Hepatocyte (in vitro differentiated cells): ENCODE results near the gene ZC3H12D. TPM values are rescaled to one million over a fixed set of nuclear protein-coding genes. Genes with fewer than 3 reads are reported as not detected.

Experiments
- DNase-seq: peaks from one replicate; pipeline ENCODE4 v3.0.0-alpha.2; 2016; ENCODE audit warnings: low spot score
- H2AFZ ChIP-seq: fragments of 200-600 bp; sonication (generic); 2 replicates; pipeline ENCODE4 v1.6.0; 2016; ENCODE audit warnings: antibody characterized with exemption, mild to moderate bottlenecking
- H3K27ac ChIP-seq: fragments of 200-600 bp; sonication (generic); 2 replicates; pipeline ENCODE4 v1.5.1; 2016; ENCODE audit warnings: mild to moderate bottlenecking
- H3K27me3 ChIP-seq: fragments of 200-600 bp; sonication (generic); 2 replicates; pipeline ENCODE4 v1.6.1; 2016
- H3K36me3 ChIP-seq: fragments of 200-600 bp; sonication (generic); replicated peaks from 2 replicates; pipeline ENCODE4 v1.5.1; 2016; ENCODE audit warnings: low read depth; ENCODE audit not compliant: insufficient read depth
- H3K4me1 ChIP-seq: fragments of 200-600 bp; sonication (generic); 2 replicates; pipeline ENCODE4 v1.5.1; 2016; ENCODE audit warnings: mild to moderate bottlenecking, moderate library complexity; ENCODE audit not compliant: insufficient read depth
- H3K4me2 ChIP-seq: fragments of 200-600 bp; sonication (generic); 2 replicates; pipeline ENCODE4 v1.6.0; 2016
- H3K4me3 ChIP-seq: fragments of 200-600 bp; sonication (generic); 2 replicates; pipeline ENCODE4 v1.5.1; 2016; ENCODE audit warnings: mild to moderate bottlenecking
- H3K79me2 ChIP-seq: fragments of 200-600 bp; sonication (generic); 2 replicates; pipeline ENCODE4 v1.6.0; 2017; ENCODE audit warnings: mild to moderate bottlenecking
- H3K9me2 ChIP-seq: fragments of 200-600 bp; sonication (generic); replicated peaks from 2 replicates; pipeline ENCODE4 v1.6.0; 2017; ENCODE audit warnings: mild to moderate bottlenecking; ENCODE audit not compliant: insufficient read depth
- H3K9me3 ChIP-seq: fragments of 200-600 bp; sonication (generic); 2 replicates; pipeline ENCODE4 v1.5.1; 2016; ENCODE audit warnings: low read depth, mild to moderate bottlenecking
- H4K20me1 ChIP-seq: fragments of 200-600 bp; sonication (generic); 2 replicates; pipeline ENCODE4 v1.6.0; 2016; ENCODE audit warnings: mild to moderate bottlenecking; ENCODE audit not compliant: insufficient read depth, poor library complexity, severe bottlenecking
- EZH2 ChIP-seq: fragments of 200-600 bp; sonication (generic); IDR thresholded peaks from 2 replicates; pipeline ENCODE4 v1.6.1; 2016; ENCODE audit warnings: antibody characterized with exemption, mild to moderate bottlenecking, borderline replicate concordance
- EZH2phosphoT487 ChIP-seq: fragments of 200-600 bp; sonication (generic); IDR thresholded peaks from one replicate; pipeline ENCODE4 v1.6.1; 2018; ENCODE audit warnings: antibody characterized with exemption, mild to moderate bottlenecking, low read depth, moderate library complexity; ENCODE audit not compliant: unreplicated experiment, severe bottlenecking
- WGBS: methylation state at CpG from one replicate; pipeline ENCODE4 v1.1.6; 2016; ENCODE audit warnings: low lambda C conversion rate; ENCODE audit errors: missing lambda C conversion rate; 5-methylcytosine and 5-hydroxymethylcytosine counted together
- polyA plus RNA-seq: library from polyadenylated mRNA; unstranded; fragments of >200 nt; fragmentation: Nextera tagmentation; extraction: Ambion mirVana; gene quantifications from 2 replicates; pipeline ENCODE4 v1.2.1, GENCODE V29; 2016
- total RNA-seq: library from RNA; depleted of rRNA; stranded (reverse); fragments of >200 nt; gene quantifications from 2 replicates; pipeline ENCODE4 v1.2.3, GENCODE V29; 2014
- TF ChIP-seq, protein P1 (sequence below): fragments of 200-600 bp; sonication (generic); IDR thresholded peaks from 2 replicates; pipeline ENCODE4 v1.5.1; 2016; ENCODE audit warnings: antibody characterized with exemption, mild to moderate bottlenecking; ENCODE audit not compliant: poor library complexity

The ZC3H12D gene
- total and polyA plus RNA-seq, 2 experiments from 2014 or later, result 0.06 to 0.50 TPM

DNA sequence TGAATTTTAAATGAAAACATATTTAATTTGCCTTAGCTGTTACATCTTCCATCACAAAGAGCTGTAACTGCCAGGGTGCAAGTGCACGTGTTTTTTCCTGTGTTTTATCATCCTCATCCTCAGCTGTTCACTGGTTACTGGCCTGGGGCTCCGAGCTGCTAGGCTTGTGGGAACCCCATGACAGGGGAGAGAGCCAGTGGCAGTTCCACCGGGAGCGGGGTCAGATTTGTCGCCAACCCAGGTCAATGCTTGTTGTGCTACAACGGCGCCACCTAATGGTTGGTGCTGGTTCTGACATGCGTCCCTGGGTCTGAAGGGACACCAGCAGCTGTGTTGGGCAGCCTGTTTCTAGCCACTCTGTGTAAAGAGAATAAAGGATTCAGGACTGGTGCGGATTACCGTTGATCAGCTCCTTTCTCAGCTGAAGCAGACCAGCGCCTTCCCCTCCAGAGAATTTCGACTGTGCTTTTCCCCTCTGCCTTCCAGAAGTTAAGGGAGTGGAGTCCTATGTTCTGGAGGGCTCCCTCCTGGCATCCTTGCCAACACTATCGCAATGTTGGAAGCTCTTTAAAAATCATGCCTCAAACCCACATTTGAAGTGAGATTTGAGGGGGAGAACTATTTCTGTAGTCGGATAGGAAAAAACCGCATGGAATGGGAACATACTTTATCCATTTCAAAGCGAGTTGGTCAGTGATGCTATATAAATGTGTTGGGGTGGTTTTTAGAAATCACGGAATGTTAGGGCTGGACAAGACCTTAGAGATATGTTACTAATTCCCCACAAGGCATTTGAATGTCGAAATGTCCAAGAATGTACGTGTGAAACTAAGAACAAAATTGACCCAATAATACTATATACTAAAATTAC lies 52.7 kb downstream of the ZC3H12D start:
- Histone ChIP-seq H3K9me3 (no peaks in the 10 kb centered on the region), H3K4me2 (peak overlapping the region; percentile 57), H3K4me3 (no peak overlapping the region), H3K36me3 (no peaks in the 10 kb centered on the region), H3K4me1 (no peaks in the 10 kb centered on the region), H3K9me2 (no peaks in the 10 kb centered on the region), H3K27ac (no peak overlapping the region), H2AFZ (no peak overlapping the region), H3K79me2 (no peaks in the 10 kb centered on the region), H4K20me1 (no peaks in the 10 kb centered on the region), H3K27me3 (no peaks in the 10 kb centered on the region)
- no peak for TF ChIP-seq EZH2phosphoT487
- TF ChIP-seq, protein P1, sequence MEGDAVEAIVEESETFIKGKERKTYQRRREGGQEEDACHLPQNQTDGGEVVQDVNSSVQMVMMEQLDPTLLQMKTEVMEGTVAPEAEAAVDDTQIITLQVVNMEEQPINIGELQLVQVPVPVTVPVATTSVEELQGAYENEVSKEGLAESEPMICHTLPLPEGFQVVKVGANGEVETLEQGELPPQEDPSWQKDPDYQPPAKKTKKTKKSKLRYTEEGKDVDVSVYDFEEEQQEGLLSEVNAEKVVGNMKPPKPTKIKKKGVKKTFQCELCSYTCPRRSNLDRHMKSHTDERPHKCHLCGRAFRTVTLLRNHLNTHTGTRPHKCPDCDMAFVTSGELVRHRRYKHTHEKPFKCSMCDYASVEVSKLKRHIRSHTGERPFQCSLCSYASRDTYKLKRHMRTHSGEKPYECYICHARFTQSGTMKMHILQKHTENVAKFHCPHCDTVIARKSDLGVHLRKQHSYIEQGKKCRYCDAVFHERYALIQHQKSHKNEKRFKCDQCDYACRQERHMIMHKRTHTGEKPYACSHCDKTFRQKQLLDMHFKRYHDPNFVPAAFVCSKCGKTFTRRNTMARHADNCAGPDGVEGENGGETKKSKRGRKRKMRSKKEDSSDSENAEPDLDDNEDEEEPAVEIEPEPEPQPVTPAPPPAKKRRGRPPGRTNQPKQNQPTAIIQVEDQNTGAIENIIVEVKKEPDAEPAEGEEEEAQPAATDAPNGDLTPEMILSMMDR, result peak; percentile 95
- 34% methylated on average over 19 of the region's 19 CpGs for WGBS
- DNase-seq, result peak; percentile 90

DNA sequence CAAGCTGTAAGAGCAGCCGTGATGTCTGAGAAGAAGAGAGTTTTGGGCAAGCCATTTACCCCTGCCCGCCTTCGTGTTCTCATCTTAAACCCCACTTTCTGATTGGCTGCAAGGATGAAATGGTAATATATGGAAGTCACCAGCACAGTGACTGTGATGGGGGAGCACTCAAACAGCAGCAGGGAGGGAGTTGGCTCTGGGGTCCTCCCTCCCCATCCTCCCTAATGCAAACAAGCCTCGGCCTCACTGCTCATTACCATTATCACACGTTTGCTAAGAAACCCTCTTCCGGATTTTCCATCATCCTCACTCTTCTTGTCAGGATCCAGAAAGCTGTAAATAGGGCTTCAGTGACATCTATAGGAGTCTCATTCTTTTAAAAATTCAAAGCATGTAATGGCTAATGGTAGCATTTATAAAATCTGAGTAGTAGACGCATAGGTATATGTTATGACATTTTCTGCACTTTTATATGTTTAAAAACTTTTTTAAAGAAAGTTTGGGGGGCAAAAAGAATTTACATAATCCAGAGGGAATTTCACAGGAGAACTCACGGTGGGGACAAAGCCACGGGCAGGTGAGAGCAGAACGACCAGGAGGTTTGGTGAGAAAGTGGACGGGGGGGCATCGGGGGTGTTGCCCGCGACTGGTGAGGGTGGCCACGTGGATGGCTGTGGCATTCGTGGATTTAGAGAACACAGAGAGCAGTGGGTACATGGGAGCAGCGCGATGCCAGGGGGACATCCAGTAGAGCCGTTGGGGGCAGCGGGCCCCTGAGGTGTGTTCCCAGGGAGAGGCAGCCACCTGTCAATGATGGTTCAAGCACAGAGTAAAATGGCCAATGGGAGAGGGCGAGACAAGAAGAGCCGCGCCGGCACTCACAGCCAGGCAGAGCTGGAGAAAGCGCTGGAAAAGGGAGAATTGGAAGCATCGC lies 55.1 kb downstream of the ZC3H12D start:
- no peaks in the 10 kb centered on the region for H3K79me2 ChIP-seq
- H2AFZ ChIP-seq, result no peak overlapping the region
- H3K4me1 ChIP-seq, result no peaks in the 10 kb centered on the region
- H3K27me3 ChIP-seq, result no peaks in the 10 kb centered on the region
- H3K9me3 ChIP-seq, result no peaks in the 10 kb centered on the region
- H3K4me2 ChIP-seq, result no peak overlapping the region
- no peak for TF ChIP-seq EZH2
- TF ChIP-seq, protein P1, result peak; percentile 8
- no peaks in the 10 kb centered on the region for H4K20me1 ChIP-seq
- DNase-seq, result no peak
- H3K9me2 ChIP-seq, result no peaks in the 10 kb centered on the region
- WGBS, result 91% methylated on average over 26 of the region's 26 CpGs
- no peaks in the 10 kb centered on the region for H3K36me3 ChIP-seq
- H3K27ac ChIP-seq, result no peak overlapping the region
- no peak overlapping the region for H3K4me3 ChIP-seq

DNA sequence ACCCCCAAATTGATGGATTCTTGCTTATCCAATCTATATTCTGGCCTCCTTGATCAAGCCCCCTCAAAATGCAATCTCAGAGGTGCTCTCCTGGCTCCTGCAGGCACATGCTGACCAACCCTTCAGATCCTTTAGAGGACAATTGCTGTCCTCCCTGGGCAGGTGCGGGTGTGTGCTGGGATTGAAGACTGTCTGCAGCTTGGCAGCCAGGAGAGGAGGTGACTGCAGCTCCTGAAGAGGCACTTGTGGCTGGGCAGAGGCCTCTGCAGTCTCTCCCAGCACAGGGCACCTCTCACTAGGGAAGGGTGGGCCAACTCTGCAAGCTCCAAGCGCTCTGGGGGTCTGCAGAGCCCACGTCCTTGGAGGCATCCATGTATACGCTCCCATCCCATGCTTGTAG lies 56.2 kb downstream of the ZC3H12D start:
- Histone ChIP-seq H3K27me3 (no peaks in the 10 kb centered on the region), H3K36me3 (no peaks in the 10 kb centered on the region), H3K79me2 (no peaks in the 10 kb centered on the region), H3K4me1 (peaks cover 6% of the 10 kb centered on the region), H3K4me3 (no peak overlapping the region), H4K20me1 (no peaks in the 10 kb centered on the region), H3K9me2 (no peaks in the 10 kb centered on the region), H3K4me2 (no peak overlapping the region), H2AFZ (no peak overlapping the region), H3K27ac (no peak overlapping the region), H3K9me3 (no peaks in the 10 kb centered on the region)
- 93% methylated on average over 4 of the region's 4 CpGs for WGBS
- TF ChIP-seq, protein P1, result no peak
- TF ChIP-seq EZH2phosphoT487, result no peak
- no peak for TF ChIP-seq EZH2
- DNase-seq, result no peak
